ENCODE results near the gene RTN4R.
"Not testable (repeated sequence)": the region's sequence is repeated elsewhere in the genome, so short reads cannot be mapped to it uniquely, and the experiment has no call there.

The RTN4R gene

GRCh38 chr22:20268279-20269012, at the start of gene RTN4R:
Gene RTN4R (minus strand): TSS chr22:20268318. CDS start chr22:20268092, 226 bp downstream.
- no peak for DNase-seq

DNA sequence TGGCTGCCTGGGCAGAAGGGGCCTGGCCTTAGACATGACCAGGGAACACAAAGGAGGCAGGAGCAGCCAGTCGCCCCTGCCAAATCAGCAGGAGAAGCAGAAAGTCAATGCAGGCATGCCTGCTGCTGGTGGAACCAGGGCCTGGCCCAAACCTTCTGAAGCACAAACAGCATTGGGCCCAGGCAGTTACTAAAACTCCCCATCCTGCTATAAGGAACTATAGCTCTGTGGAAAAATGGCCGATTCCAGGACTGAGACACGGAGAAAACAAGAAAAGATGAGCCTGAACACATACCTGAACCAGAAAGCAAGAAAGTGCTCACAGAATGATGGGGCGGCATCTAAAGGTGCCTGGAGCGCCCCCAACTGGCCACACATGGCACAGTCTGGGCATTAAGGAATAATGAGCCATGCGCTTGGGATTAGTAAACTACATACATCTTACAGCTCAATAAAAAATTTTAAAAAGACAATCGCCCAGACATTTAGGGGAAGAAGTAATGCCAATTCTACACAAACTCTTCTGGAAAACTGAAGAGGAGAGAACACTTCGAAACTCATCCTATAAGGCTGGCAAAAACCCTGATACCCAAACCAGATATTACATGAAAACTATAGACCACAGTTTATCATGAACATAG, 49.4 kb upstream of the RTN4R start:
- not testable (repeated sequence) for DNase-seq

DNA sequence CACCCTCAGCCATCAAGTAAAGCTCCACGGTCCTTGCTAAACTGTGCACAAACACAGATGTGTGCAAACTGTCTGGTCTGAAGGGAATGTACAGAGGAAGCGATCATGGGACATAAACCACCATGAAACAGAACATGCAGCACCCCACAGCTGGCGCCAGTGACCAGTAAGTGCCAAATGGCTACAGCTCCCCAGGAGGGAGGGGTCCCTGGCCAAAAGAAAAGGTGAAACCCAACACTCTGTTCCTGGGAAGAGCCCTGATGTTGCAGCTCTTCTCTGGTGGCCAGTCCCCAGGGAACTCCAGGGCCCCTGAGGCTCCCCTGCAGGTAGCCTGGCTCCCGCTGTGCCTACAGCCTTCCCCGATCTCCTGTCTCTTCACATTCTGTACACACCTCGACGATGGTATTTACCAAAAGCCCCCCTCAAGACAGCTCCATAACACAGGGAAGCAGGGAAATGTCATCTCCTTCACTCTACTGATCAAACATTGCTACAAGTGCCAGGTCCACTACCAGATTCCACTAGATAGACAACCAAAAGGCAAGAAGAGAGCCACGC, 48.8 kb upstream of the RTN4R start:
- no peak for DNase-seq

DNA sequence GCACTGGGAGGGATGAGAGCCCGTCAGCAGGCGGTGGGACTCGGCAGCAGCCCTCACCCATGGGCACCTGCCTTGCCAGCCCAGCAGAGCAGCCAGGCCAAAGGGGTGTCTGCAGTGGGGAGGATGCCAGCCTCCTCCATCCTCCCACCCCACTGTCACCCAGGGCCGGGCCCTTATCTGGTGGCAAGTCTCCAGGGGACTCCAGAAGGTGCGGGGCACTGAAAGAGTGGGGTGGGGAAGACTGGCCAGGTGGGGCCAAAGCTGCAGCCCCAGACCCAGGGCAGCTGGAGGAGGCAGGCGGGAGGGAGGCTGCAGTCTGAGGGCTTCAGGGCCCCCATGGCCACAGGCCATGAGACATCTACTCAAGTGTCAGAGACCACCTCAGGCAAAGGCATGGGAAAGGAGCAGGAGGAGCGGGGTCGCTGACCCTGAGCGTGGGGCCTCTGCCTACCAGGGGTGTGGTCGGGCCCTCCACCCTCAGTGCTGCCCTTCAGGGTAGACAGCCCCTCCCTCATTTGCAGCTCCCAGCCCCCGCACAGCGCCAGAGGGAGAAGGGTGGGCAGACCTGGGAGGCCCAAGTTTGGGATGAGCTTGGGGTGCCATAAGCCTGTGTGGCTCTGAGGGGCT, 48.2 kb upstream of the RTN4R start:
- no peak for DNase-seq

DNA sequence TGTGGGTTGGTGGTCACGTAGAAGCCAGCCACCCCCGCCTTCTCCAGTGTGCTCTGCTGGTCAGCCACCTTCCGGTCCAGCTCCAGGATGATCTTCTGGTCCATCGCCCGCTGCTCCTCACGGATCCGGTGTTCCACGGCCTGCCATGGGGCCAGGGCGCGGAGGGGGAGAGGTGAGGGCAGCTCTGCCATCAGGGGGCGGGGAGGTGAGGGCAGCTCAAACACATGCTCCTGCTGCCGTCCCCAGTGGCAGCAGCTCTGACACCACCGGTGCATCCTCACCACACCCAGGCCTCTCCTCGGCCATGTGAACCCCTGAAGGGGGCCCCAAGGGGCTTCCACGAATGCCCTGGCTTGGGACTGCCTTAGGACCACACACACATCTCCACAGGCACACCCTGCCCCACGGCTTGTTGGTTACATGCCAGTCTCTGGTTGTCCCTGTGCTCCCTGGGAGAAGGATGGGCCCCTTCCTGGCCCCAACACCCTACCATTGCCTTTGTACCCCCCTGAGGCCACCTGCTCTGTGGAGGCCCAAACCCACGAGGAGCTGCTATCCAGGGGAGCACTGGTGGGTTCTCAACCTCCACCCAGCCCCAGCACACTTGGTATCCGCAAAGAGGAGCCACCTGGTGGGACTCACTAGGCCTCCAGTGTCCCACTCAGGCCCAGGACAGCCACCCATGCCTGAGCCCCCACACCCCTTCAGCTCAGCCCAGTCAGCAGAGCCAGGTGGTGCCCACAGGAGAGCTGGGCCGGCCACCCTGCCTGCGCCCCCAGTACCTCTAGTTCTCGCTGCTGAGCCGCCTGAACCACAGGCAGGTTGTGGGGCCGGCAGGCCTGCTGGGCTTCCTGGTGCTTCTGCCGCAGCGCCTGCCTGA, 47.5 kb upstream of the RTN4R start:
- no peak for DNase-seq

- not testable (repeated sequence) for DNase-seq
Observed at GRCh38 chr22:20314741-20315336, 46.7 kb upstream of the RTN4R start.

DNA sequence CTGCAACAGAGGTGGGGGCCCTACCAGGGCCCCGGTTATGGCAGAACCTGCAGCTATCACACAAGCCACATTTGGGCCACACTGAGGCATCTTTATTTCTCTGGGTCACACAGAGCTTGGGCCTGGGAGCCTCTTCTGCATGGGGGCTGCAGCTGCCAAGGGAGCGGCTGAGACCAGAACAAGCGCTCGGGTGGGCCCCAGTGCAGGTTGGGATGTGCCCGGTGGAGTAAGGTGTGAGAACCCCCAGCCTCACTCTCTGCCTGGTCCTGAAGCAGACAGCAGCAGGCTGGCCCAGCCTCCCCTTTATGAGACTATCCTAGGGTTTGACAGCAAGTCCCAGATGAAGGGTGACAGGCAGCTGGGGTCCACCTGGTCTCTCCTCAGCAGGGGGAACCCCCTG, 46.1 kb upstream of the RTN4R start:
- DNase-seq: not testable (repeated sequence)

DNA sequence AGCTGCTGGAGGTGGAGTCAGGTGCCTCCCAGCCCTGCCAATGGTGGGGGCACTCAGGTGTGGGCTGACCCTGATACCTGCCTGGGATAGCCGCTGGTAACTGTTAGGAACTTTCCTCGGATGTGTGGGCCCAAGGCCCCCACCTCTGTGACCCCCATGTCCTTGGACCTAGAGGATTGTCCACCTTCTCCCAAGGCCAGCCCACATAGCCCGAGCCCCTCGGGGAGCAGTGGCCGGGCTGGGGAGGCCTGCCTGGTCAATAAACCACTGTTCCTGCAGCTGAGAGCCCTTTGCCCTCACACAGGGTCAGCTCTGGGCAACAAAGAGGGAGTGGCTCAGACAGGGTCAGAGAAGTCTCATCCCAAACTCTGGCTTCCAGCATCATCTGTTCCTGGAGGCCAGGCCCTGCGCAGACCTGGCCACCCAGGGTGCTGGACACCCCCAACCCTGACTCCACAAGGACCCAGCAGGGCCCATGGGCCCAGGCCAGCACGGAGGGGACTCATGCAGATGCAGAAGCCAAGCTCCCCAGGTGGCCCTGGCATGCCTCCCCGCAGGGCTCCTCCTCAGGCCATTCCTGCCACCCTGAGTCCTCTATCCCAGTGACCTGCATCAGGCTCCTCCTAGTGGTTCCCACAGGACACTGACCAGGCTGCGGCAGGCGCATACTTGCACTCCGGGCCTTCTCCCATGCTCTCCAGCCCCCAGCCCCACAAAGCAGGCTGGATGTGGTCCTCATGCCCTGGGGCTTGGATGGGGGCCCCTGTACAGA, 45.4 kb upstream of the RTN4R start:
- not testable (repeated sequence) for DNase-seq

- no peak for DNase-seq
Observed at GRCh38 chr22:20312396-20313191, 44.5 kb upstream of the RTN4R start.

GRCh38 chr22:20311249-20312062, 43.3 kb upstream of the RTN4R start:
- DNase-seq: not testable (repeated sequence)

DNA sequence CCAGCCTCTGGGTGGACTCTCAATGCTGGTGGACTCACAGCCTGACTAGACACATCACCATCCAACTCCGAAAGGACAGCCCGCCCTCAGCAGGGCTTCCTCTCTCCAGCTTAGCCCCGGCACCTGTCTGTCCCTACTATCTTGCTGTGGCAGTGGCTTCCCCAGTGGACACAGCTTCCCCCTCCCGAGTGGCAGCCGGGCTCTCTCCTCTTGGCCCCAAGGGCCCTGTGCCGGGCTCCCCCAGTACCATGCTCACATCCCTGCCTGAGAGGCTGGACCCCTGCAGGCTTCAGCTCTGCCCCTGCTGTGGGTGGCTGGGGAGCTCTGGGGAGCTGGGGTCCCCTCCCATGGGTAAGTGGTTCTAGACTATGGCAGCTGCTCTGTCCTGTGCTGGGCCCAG, 42.7 kb upstream of the RTN4R start:
- not testable (repeated sequence) for DNase-seq

DNA sequence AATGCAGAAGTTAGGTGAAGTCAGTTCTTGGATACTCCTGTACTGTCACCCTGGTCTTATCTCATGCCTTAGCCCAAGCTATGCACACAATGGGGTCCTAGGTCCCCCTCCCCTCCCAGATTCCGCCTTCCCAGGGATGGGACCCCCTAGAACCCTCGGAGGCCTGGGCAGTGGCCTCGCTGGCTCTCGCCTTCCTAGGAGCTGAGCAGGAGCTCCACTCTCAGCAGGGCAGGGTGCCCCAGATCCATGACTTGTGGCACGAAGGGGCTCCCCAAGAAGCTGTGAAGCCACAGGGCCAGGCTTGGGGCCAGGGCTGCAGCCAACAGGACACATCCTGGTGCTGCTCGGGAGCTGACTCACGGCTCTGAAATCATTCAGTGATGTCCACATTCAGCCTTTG, 42.1 kb upstream of the RTN4R start:
- DNase-seq: not testable (repeated sequence)

GRCh38 chr22:20308806-20309650, 40.9 kb upstream of the RTN4R start:
- DNase-seq: not testable (repeated sequence)

GRCh38 chr22:20307448-20308447, 39.6 kb upstream of the RTN4R start:
- DNase-seq: not testable (repeated sequence)

DNA sequence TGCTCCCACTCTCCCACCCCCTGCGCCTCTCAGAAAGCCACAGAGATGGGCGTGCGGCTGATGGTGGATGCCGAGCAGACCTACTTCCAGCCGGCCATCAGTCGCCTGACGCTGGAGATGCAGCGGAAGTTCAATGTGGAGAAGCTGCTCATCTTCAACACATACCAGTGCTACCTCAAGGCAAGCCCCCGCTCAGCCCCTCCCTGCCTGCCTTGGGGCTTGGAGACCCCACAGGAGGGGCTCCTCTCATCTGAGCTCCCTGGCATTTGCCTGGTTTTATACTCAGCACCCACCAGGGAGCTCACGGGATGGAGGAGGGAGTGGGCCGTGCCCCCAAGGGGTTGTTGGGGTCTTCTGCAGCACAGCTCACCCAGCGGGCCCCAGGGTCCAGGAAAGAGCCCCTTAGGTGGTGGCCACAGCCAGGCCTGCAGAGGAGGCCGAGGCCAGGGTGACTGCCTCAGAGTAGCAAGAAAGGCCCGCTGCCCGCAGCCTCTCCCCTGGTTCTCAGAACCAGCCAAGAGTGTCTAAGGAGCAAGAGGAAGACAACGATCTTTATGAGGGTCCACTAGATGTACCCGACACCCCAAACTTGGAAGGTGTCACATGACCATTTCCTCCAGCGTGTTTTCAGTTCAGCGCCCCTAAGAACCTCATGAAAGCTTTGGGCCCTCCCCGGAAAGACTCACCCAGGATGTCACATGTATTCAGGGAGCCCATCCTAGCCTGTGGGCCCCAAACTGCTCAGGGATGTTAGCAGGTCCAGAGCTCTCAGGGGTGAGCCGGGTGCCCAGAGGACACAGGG, 38.7 kb upstream of the RTN4R start:
- DNase-seq: not testable (repeated sequence)

DNA sequence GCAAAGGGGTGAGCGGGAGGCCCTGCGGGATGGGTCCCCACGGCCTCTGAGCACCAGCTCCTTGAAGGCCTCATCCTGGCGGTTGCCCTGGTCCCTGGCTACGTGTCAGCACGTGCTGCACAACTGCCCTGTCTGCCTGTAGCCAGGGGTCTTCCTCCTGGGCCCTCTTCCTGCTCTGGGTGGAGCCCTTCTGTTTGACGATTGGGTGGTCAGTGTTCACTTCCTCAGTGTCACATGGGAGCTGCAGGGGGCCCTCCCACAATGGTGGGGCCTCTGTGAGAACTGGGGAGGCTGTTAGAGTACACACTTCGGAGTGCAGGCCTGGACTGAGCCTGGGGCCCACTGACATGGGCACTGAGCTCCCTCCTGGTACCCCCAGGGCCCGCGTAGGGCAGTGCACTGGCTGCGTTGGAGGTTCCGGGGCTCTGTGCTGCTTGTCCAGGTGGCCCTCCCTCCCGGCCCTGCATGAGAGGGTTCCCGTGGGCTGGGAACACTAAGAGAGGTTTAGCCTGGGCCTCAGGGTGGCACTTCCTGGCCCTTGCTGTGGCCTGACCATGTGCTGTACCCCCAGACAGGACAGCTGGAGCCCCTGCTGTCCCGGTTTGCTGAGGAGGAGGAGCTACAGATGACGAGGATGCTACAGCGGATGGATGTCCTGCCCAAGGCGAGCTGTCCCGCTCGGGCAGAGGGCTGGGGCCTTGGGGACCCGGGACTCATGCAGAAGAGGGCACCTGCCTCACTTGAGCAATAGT, 38.0 kb upstream of the RTN4R start:
- no peak for DNase-seq
